ENCODE results near the gene PLEKHA7. TPM values are rescaled to one million over a fixed set of nuclear protein-coding genes. Genes with fewer than 3 reads are reported as not detected.

PLEKHA7 gene
- total and polyA plus RNA-seq, 2 of the 13 experiments (the other 11 are each of a cell fraction or from before 2014, with no cell fraction given): 17.5 to 18.7 TPM

GRCh38 chr11:16789560-16790485 is 224.4 kb downstream of the PLEKHA7 start (continued):
- TF ChIP-seq ZFP36L2 (CRISPR knock-in tag; IDR thresholded peaks at IDR 0.05) (no peak), ARNTL (CRISPR knock-in tag; IDR thresholded peaks at IDR 0.05) (no peak)

GRCh38 chr11:16789063-16789420 is 225.2 kb downstream of the PLEKHA7 start:
- H3K79me2 ChIP-seq (ENCODE audit: insufficient read depth, low read length): no peaks in the 10 kb centered on the region
- DNase-seq (ENCODE audit: low spot score): no peak
- H4K20me1 ChIP-seq (ENCODE audit: insufficient read depth, low read length): no peaks in the 10 kb centered on the region
- peaks cover 12 to 34% of the 10 kb centered on the region in 2 experiments for H3K36me3 ChIP-seq (replicated peaks in 1 of 2; ENCODE audit: control insufficient read depth in 1 of 2, insufficient read depth in 2 of 2, low read length in 2 of 2)
- no peaks in the 10 kb centered on the region for H3K27me3 ChIP-seq (ENCODE audit: control insufficient read depth in 1 of 2, insufficient read depth in 2 of 2, low read length in 2 of 2)
- H3K9me3 ChIP-seq (ENCODE audit: low read length): no peaks in the 10 kb centered on the region
- no peak for ATAC-seq
- in situ Hi-C loops (cut with HindIII; ENCODE audit: extremely low pct_ligation_motif_present, low pct_unique_long_range_greater_than_20kb): no loop called here
- 98% methylated on average over 6 of the region's 13 CpGs for WGBS (ENCODE audit: low lambda C conversion rate)
- intact Hi-C loops (cut with micrococcal nuclease; ENCODE audit: unreplicated experiment): loop anchor here (10.0 kb wide), 1 partner anchor 136 kb away; no protein-coding TSS in a partner anchor
- H3K4me1 ChIP-seq (ENCODE audit: insufficient read depth, low read length): peaks cover 47% of the 10 kb centered on the region
- TF ChIP-seq ZNF333 (CRISPR knock-in tag; IDR thresholded peaks at IDR 0.05; ENCODE audit: borderline replicate concordance): no peak
- peak; percentile 28 for TF ChIP-seq AGO2 (optimal IDR thresholded peaks at IDR 0.05; ENCODE audit: low read depth, low read length)
- TF ChIP-seq MYC (CRISPR knock-in tag; IDR thresholded peaks at IDR 0.05; ENCODE audit: borderline replicate concordance): 0 out of 2 replicates have a peak, but pooled peaks have one; percentile 6
- ChIA-PET CTCF (ENCODE audit: low intra/inter-chr PET ratio, low total read pairs) (interaction anchor here (1.5 kb wide), 1 partner anchor 31 kb away, joined by 8 read pairs; no protein-coding TSS in a partner anchor), POLR2A (no interaction called here)
- no peak overlapping the region for H2AFZ ChIP-seq (ENCODE audit: low read length)
- no peak overlapping the region for H3K4me3 ChIP-seq (replicated peaks in 1 of 3; ENCODE audit: insufficient read depth in 1 of 3, low read depth in 2 of 3, low read length in 3 of 3)
- H3K4me2 ChIP-seq (ENCODE audit: low read depth, low read length): no peak overlapping the region
- FAIRE-seq: no peak
- no peak overlapping the region for H3K27ac ChIP-seq (ENCODE audit: extremely low read length, insufficient read depth, low read length)
- no TSS peak for BruUV-seq (replicated peaks)
- H3K9ac ChIP-seq (ENCODE audit: insufficient read depth, low read depth, low read length): no peak overlapping the region
